GM18526 (cell line): ENCODE data around the gene NUP188.
A peak's percentile ranks its signal among the peaks of the same experiment; 100 is the strongest.

Experiments
- POLR2A ChIP-seq: IDR thresholded peaks from 3 replicates; pipeline ENCODE4 v1.6.1; 2011; ENCODE audit not compliant: insufficient read length; ENCODE audit errors: extremely low read depth

NUP188 gene

DNA sequence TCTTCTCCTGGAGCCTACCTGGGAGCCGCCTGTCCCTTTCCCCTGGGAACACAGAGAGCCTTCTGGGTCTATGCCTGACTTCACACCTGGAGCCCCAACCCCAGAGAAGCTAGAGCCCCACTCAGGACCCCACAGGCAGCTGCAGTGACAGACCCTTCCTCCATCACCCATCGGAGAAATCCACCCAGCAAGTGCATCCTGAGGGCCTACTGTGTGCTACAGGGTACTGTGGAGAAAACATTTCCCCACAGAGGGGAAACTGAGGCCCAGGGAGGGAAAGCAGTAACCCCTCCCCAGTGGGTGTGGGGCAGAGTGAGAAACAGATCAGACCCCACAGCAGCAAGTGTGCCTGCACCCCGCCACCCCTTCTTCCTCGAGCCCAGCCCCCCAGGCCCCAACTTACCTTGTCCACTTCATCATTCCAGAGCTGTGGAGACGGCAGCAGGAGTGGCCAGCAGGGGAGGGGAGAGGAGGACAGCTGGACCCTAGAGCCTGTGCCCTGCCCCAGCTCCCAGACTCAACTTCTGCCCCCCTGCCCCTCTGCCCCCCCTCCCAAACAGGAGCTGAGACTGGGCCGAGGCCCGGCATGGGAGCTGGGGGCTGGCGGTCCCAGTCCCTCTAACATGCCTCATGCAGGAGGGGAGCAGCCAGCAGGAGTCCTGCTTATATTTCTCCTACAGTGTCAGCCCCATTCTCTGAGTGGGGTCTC is 62.9 kb downstream of the NUP188 start:
- TF ChIP-seq POLR2A: no peak

DNA sequence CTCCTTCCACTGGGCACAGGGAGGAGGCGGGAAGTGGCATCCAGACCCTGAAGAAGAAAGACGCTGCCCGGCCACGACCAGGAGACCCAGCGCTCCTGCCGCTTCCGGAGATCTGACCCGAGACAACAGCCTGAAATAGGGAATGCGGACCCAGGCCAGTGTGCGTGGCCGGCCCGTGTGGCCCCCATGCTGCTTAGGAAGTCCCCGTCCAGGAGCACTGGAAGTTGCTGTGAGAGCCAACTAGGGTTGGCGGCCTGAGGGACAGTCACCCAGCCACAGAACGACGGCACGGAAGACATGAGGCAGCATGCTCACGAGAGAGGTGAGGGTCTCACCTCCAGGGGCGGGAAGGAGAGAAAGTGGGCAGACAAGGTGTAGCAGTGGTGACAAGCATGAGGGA is 63.7 kb downstream of the NUP188 start:
- no peak for TF ChIP-seq POLR2A

DNA sequence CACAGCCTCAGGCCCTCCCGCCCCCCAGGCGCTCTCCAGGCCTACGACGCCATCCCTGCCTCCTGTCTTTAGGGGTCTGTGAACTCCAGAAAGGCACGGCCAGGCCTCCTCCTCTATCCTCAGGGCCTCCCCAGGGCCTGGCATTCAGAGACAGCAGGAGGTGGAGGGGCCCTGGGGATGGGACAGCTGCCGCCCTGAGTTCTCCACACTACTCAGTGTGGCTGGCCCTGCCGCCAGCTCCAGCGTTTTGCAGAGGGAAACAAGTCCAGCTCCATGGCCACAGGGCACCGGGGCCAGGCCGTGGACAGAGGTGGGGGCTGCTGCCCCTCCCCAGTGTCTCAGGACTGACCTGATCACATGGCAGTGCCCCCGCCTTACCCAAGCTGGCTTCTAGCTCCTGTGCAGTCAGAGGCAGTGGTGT is 64.3 kb downstream of the NUP188 start:
- TF ChIP-seq POLR2A: no peak

DNA sequence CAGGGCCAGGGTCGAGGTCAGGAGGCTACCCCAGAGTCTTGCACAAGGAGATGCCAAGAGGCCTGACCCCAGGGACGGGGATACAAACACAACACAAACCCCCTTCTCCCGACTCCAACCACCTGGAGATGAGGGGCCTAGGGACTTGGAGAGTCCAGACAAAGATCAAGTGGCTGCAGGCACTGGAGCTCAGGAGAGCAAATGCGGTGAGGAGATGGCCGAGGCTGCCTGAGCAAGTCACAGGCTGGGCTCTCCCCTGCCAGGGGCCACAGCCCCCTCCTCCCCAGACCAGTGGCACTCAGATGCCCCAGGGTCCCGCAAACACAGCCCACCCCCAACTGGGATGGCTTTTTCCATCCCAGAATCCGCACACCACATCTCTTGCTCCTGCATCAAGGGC is 64.8 kb downstream of the NUP188 start:
- no peak for TF ChIP-seq POLR2A

DNA sequence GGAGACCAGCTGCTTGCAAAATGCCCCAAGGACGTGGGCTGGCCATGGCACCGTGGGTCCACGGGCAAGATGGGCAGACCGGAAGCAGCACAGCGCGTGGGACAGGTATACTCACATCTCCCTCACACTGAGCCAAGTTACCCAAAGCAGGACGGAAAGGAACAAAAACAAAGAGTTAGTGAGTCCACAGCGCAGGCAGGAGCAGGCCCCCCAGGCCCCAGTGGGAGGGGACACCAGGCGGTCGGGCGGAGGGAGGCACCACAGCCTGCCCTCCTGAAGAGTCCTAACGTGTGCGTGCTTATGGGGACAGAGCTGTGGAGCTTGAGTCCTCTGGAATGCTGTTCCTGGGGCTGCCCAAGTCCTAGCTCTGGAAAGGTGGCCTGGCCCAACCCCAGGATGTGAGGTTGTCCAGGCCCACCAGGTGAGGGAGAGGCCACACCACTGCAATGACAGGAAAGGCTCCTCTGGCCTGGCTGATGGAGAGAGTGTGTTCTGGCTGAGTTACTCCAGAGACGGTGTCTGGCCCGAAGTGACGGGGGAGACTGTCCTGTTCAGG is 65.5 kb downstream of the NUP188 start:
- no peak for TF ChIP-seq POLR2A

DNA sequence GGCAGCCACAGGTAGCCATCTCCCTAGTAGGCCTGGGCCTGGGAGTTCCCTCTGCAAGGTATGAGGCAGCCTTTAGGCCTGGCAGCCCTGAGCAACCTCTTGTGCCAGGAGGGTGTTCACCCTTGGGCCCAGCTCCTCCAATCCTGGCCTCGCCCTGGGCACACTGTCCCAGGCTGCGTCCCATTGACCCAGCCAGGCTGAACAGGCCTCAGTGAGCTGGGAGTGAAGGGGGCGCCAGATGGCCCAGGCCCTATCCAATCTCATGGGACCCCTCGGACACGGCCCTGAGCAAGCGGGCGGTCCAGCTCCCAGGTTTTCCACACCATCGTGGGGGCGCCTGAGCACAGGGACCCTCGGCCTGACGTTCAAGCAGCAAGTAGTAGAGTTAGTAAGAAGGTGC is 66.2 kb downstream of the NUP188 start:
- no peak for TF ChIP-seq POLR2A

DNA sequence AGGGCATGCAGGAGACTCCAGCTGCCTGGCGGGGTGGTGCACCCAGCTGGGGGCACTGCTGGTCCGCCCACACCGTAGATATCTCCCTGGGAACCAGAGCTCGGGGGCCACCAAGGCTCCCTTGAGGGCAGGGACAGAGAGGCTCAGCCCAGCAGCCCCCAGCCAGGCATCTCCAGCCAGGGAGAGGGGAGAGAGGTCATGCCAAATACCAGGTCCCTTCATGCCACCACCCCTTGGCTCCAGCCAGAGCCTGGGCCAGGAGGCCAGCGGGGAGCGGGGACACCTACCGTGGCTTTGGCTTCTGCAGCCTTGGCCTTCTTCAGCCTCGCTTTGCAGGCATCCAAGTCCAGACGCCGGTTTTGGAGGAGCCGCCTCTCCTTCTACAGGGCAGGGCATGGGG is 66.6 kb downstream of the NUP188 start:
- TF ChIP-seq POLR2A: no peak

DNA sequence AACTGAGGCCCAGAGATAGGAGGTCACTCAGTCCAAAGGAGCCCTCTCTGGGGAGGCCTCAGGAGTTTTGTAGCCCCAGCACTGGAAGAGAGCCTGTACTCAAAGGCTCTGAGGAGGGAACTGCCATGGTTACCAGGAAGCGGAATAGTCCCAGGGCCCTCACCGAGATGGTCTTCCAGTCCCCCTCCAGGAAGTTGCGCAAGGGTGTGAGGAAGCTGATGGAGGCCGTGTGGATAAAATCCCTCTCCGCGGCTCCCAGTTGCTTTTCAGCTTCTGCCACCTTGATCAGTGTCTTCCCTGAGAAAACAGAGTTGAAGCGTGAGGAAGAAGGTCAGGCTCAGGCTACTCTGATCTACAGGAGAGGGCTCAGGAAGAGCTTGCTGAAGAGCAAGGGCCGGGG is 67.1 kb downstream of the NUP188 start:
- TF ChIP-seq POLR2A: no peak

DNA sequence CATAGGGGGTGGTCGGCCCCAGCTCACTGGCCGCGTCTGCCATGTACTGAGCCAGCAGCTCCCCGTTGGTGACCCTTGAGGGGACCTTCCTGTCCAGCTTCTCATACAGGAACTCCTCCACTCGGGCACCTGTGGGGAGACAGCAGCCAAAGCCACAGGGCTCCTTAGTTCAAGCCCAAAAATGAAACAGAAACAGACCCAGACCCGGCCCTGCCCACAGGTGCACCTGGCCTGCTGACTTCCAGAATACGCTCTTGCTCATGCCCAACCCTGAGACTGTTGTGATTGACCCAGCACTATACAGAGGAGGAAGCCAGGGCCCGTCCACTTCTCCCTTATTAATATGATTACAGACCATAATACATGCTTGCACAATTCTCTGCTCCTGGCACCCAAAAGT is 73.6 kb downstream of the NUP188 start:
- no peak for TF ChIP-seq POLR2A

DNA sequence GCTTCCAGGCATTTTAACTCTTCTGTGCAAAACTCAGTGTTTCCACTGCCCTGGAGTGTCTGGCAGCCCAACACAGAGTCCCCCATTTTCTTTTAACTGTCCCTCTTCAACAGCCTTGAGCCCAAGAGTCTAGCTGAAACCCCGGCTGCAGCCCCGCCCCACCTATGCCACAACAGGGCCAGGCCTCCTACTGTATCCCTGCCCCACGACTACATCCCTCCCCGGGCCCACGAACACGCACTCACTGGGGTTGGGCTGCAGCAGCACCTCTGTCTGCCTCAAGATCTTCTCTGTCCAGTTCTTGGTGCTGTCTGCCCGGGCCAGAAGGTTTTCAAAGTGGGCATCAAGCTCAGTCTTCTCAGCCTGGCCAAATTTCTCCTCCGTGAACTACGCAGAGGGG is 74.5 kb downstream of the NUP188 start:
- TF ChIP-seq POLR2A: no peak

DNA sequence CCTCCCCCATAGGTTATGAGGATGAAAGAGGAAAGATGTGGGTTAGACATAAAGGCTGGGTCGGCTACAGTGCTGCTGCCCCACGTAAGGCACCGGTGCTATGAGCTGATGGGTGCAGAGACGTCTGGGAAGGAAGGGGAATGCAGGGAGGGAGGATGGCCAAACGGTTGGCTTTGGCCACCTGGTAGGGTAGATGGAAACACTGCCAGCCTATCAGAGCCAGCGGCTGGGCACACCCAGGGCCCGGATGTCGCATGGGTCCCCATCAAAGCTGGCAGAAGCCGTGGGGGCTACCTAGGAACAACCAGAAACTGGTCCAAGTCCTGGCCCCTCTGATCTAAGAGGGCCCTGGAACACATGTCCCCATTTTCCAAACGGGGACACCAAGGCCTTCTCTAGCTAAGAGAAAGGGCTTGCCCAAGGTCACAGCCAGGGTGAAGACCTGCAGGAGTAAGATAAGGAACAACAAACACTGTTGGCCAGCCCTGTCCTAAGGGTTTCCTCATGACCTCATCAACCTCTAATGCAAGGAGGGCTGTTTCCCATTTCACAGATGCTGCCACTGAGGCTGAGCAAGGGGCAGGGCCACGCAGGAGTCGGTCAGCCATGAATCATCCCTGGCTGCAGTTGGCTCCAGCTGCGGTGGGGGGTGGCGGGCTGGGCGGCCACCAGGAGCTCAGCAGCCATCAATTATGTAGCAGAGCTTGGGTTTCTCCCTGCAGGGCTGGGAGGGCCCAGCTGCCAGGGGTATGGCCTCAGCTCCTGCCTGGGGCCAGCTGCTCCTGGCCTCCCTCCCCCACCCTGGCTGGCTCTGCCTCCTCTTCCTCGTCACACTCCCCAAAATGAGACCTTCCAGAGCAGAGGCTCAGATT is 75.8 kb downstream of the NUP188 start:
- no peak for TF ChIP-seq POLR2A

DNA sequence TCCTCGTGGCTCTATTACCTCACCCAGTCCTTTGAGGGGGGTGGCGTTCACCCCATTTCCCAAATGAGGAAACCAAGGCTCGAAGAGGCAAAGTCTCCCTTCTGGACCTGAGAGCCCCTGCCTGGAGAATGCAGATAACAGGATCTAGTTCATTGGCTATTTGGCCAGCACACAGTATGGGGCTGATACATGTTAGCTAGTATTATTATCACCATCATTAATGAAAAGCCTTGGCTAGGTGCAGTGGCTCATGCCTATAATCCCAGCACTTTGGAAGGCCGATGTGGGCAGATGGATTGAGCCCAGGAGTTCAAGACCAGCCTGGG is 76.4 kb downstream of the NUP188 start:
- TF ChIP-seq POLR2A: no peak

DNA sequence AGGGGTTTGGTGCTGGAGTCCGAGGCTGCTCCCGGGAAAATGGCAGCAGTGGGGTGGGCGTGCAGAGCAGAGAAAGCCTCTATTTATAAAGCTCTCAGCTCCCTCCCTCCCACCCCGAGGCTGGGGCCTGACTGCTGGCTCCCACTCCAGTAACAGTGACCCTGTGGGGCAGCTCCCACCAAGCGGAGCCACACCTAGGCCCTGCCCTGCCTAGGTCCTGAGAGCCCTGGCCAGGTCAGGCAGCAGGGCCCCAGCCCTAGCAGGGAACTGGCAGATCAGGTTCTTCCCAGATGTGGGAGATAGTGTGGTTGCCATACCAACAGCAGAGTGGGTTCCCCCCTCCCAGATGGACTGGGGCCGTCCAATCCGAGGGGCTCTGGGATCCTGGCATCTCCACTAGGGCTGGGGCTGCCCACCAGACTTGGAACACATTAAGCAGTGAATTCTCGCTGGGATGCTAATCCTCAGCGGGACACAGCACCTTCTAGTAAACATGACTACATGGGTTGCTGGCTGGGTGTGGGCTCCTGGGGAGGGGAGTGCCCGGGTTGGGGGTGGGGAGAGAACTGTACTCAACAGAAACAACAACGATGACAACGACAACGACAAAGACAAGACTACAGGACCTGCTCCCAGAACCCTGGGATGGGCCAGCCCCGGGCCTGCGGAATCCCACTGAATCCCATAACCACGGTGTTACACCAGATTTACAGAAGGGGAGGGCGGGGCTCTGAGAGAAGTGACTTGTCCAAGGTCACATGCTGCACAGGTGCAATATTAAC is 79.1 kb downstream of the NUP188 start:
- TF ChIP-seq POLR2A: no peak

DNA sequence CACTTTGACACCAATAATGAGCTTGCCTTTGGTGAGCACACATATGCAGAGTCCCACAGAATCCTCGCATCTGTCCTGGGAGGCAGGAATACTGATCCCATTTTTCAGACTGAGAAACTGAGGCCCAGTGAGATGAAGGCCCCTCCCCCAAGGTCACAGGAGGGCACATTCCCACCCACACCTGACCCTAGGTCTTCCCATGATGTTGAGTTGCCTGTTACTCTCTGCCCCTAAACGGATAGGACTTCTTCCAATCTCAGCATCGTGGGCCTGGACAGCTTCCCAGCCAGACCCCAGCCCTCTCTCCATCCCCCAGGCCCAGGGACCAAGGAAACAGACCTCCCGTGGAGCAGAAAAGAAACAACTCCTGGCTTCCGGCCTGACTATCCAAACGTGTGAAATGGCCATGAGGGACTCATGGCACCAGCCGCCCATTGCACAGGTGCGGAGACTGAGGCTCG is 79.8 kb downstream of the NUP188 start:
- no peak for TF ChIP-seq POLR2A

DNA sequence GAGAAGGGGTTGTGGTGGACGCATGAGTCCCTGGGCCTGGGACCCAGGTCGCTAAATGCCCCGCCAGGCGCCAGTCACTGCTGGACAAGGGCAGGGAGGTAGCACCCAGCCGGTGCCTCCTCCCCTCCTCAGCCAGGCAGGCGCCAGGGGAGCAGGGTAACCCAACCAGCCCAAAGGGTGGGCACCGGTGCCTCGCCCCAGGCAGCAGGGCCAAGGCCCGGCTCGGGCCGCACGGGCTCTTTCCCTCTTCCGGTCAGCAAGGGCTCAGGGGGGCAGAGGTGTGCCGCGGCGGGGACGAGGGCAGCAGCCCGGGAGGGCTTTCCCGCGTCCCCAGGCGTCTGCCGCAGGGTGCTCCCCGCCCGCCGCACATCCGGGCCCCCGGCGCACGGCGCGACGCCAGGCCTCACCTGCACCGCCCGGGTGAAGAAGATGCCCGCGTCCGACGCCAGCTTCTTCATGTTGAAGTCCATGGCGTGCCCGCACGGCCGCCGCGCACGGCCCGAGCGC is 80.2 kb downstream of the NUP188 start:
- no peak for TF ChIP-seq POLR2A

DNA sequence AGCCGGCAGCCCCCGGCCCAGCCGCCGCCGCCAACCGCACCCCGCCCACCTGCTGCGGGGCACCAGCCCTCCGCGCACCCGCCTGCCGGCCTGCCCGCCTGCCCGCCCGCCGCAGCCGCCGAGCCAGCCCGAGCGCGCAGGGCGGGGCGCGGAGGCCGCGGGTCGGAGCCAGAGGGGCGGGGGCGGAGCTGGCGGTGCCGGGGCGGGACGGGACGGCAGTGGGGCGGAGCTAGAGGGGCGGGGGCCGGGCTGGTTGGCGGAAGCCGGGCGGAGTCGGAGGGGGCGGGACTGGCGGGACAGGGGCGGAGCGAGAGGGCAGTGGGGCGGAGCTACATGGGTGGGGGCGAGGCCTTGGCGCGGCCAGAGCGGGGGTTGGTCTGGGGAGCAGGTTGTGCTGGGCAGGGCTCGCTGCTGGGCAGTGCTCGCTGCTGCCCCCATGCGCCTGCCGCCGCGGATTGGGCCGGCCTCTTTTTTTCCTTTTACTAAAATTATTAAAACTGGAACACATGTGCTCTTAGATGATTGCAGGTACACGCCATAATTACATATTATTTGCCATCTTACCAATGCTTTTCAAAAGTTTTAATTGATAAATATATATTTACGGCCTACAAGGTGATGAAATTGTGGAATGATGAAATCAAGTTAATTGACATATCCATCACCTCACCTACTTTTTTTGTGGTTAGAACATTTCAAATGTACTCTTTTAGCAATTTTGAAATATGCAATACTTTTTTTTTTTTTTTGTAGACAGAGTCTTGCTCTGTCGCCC is 80.9 kb downstream of the NUP188 start, which contains the start of gene SH3GLB2:
Gene SH3GLB2, minus strand, starts transcription at position 140 of the 775 bp plus-strand sequence. CDS start 177 bp downstream, outside the sequence.
- TF ChIP-seq POLR2A: peak; percentile 44
